Adipose tissue (tissue), 3 donors: Measurements from ENCODE around the gene ABHD3. TPM values are rescaled to one million over a fixed set of nuclear protein-coding genes. Genes with fewer than 3 reads are reported as not detected.
A peak's percentile ranks its signal among the peaks of the same experiment; 100 is the strongest.
"Not testable (repeated sequence)": the region's sequence is repeated elsewhere in the genome, so short reads cannot be mapped to it uniquely, and the experiment has no call there.

Source experiments
- H3K27ac ChIP-seq: one replicate; pipeline ENCODE4 v1.5.1; 2013; ENCODE audit warnings: low read depth, low read length
- WGBS, 3 donors: extraction: QIAGEN DNeasy Blood & Tissue Kit; methylation state at CpG; one replicate each; pipeline ENCODE4 v1.1.7; 2013; 5-methylcytosine and 5-hydroxymethylcytosine counted together
- polyA plus RNA-seq, 3 donors: library from polyadenylated mRNA; stranded (reverse); fragments of 200-250 nt; gene quantifications; one replicate each; pipeline ENCODE4 v1.2.3, GENCODE V29; 2013
- donor health status: healthy with polysubstance abuse.
- donor health status: Bipolar disorder and iron deficiency.
- donor health status: healthy.

The ABHD3 gene
- polyA plus RNA-seq, 3 donors, result 9.7 to 18.0 (median 11.6) TPM

DNA sequence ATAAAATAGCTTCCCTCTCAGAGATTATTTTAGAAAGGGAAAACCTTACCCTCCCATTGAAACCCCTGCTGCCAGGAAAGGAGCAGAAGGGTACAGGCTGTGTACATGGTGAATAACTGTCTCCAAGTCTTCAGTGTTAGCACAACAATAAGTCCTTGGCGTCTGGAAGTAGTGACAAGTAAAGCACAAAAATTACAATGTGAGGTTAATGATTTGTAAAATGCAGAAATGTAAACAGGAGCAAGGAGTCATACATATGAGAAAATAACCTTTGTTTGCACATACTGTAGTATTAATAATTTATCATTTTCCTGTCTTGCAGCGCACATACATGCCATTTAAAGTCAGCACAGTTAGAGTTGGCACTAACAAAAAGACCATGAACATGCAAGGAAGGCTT lies 40.5 kb downstream of the ABHD3 start:
- WGBS, 3 donors, result 23 to 94% (median 88%) methylated on average over 2 of the region's 2 CpGs
- no peak overlapping the region for H3K27ac ChIP-seq

DNA sequence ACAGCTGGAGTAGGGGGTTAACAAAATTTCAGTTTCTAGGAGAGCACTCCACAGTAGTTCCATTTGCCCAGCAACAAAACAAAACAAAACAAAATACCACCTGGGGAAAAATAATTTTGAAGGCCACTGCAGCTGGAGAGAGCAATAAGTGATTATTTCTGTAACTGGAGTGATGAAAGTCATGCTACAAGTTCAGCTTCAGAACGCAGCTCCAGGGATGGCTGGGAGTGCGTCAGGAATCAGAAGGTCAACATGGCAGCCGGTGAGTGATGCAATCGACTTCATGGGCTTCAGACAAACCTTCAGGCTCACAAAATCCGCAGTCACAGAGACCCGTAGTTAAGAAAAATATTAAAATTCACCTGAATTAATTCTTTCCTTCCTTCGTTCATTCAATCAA lies 41.0 kb downstream of the ABHD3 start:
- 68 to 92% (median 88%) methylated on average over 7 of the region's 7 CpGs for WGBS, 3 donors
- no peak overlapping the region for H3K27ac ChIP-seq

- WGBS, 3 donors, result 95 to 98% (median 96%) methylated on average over 9 of the region's 9 CpGs
- H3K27ac ChIP-seq, result no peak overlapping the region
These were observed 42.0 kb downstream of the ABHD3 start for GRCh38 chr18:21662581-21662980.

DNA sequence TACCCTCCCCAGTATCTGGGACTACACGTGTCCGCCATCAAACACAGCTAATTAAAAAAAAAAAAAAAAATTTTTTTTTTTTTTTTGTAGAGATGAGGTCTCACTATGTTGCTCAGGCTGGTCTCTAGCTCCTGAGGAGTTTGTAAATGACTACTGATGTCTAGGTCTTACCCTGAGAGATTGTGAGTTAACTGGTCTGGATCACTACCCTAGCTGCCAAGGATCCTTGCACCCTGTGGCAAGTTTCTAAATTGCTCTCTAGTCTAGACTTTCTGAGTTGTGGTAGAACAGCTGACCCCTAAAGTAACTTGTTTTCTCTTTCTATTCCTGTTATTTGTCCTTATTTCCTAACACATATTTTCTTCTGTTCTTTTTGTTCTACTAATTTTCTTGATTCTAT lies 44.5 kb downstream of the ABHD3 start:
- WGBS, 3 donors, result 86 to 95% (median 88%) methylated on average over 2 of the region's 2 CpGs
- no peak overlapping the region for H3K27ac ChIP-seq

DNA sequence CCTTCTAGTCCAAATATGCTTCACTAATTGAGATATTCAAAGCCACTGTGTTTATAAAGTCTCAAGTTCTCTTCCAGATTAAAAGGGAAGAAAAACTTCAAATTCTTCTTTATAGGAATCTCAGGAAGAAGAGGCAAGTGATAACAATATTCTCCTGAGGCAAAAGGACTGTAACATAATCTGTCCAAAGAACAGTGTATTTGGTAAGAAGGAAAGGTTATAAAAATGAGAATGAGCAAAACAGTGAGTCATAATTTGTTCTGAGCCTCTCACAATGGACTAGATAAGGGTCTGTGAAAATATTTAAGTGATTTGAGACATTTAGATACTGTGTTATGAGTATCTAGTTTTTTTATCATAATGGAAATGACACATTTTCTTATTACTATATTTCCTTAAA lies 48.2 kb downstream of the ABHD3 start:
- no peak overlapping the region for H3K27ac ChIP-seq

DNA sequence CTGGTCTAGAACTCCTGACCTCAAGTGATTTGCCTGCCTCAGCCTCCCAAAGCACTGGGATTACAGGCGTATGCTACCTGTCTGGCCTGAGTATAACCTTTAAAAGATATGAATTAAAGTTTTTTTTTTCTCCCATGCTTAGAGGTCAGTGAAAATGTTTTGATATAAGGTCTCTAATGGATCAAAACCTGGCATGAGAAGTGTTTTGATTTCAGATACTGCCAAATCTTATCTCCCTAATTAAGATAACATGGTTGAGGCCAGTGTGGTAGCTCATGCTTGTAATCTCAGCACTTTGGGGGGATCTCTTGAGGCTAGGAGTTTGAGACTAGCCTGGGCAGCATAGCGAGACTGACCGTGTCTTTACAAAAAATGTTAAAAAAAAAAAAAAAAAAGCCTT lies 51.2 kb downstream of the ABHD3 start:
- 87 to 96% (median 94%) methylated on average over 3 of the region's 3 CpGs for WGBS, 3 donors
- no peak overlapping the region for H3K27ac ChIP-seq

GRCh38 chr18:21652073-21652472 lies 52.5 kb downstream of the ABHD3 start:
- 95 to 98% (median 96%) methylated on average over 4 of the region's 4 CpGs for WGBS, 3 donors
- no peak overlapping the region for H3K27ac ChIP-seq

DNA sequence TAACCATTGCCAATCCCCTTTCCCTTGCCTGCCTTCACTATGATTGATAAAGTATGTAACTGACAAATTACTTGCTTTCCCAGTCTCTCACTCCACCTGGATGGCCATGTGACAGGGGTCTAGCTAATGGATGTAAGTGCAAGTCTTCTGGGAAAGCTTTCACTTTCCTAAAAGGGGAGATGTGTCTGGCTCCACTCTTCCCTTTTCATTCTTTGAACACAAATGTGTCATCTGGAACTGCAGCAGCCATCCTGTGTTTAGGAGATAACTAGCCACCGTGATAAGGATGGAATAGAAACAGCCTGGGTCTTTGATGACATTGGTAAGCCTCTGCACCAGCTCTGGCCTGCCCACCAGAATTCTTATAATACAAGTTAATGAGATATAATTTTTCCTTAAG lies 54.3 kb downstream of the ABHD3 start:
- no peak overlapping the region for H3K27ac ChIP-seq
- WGBS, 3 donors, result 79 to 84% (median 81%) methylated on average over 1 of the region's 1 CpG

DNA sequence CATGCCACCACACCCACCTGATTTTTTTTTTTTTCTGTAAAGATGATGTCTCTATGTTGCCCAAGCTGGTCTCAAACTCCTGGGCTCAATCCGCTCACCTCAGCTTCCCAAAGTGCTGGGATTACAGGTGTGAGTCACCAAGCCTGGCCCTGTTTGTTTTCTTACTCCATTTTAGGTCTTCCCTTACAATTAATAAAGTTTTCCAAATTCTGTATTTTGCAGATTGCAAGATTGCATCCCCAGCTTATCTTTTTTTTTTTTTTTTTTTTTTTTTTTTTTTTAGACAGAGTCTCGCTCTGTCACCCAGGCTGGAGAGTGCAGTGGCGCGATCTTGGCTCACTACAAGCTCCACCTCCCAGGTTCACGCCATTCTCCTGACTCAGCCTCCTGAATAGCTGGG lies 64.2 kb downstream of the ABHD3 start:
- 95 to 100% (median 100%) methylated on average over 5 of the region's 5 CpGs for WGBS, 3 donors
- H3K27ac ChIP-seq, result not testable (repeated sequence)

DNA sequence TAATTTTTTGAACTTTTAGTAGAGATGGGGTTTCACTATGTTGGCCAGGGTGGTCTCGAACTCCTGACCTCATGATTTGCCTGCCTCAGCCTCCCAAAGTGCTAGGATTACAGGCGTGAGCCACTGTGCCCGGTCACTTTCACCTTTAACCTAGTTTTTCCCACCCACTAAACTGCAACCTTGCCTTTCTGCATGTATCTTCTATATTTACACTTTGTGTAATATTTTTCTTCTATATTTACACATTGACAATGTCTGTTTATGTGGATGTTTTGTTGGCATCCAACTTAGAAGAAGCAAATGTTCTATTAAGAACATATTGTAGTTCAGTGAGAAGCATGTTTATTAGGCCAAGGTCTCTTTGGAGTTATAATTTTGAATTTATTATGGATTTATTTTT lies 65.8 kb downstream of the ABHD3 start:
- 90 to 93% (median 92%) methylated on average over 3 of the region's 3 CpGs for WGBS, 3 donors
- H3K27ac ChIP-seq, result no peak overlapping the region

- 95 to 96% (median 95%) methylated on average over 13 of the region's 13 CpGs for WGBS, 3 donors
These were observed 67.8 kb downstream of the ABHD3 start for GRCh38 chr18:21636769-21637168.

DNA sequence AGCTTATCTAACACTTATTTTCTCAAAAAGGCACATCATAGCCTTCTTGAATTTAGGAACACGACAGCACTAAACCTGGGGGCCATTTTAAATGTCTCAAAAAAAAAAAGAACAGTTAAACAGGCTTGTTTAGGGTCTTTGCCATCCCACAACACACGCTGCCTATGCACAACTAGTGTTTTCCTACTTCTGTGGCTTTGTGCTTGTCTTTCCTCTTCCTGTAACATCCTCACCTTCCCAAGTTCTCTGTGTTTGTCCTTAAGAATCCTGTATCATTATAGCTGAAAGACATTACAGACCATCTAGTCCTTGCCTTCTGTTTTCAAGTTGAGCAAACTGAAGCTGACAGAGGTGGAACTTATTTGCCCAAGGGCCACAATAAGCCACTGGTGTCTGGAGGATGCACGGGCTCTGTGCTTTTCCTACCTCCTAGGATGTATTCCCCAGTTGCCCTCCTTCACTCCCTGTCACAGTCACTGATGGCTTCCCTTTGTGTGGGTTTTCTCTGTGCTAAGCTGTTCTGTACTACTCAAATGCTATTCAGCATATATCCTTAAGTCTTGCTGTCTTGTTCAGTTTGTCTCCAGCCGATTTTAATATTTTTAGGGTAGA lies 69.9 kb downstream of the ABHD3 start:
- H3K27ac ChIP-seq, result no peak overlapping the region
- WGBS, 3 donors, result 86 to 90% (median 87%) methylated on average over 4 of the region's 4 CpGs

More at GRCh38 chr18:21636769-21637168, 67.8 kb downstream of the ABHD3 start:
- no peak overlapping the region for H3K27ac ChIP-seq

GRCh38 chr18:21632393-21632792 lies 72.2 kb downstream of the ABHD3 start:
- 95 to 100% (median 100%) methylated on average over 1 of the region's 1 CpG for WGBS, 3 donors
- H3K27ac ChIP-seq, result no peak overlapping the region

DNA sequence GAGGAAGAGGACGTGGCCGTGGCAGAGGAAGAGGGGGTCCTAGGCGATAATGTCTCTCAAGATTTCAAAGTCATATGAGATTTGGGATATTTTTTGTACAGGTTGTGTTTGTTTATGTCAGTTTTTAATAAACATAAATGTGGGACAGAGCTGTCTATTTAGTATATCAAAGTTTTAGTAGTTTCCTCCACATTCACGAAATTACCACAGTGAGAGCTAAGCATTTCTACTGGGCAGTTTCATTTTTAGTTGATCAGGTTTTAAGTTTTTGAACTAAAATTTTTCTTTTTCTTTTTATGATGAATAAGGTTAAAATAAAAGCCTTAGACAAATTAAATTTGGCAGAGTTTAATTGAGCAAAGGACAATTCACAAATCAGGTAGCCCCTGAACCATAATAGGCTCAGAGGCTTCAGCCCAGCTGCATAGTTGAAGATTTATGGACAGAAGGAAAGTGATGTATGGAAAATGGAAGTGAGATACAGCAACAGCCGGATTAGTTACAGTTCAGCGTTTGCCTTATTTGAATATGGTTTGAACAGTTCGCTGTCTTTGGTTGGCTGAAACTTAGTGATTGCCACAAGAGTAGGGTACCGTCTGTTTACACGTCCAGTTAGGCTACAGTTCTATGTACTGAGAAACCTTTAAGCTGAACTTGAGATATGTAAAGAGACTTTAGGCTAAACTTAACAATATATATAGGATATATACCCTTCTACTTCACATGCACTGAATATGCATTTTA lies 75.3 kb downstream of the ABHD3 start:
- WGBS, 3 donors, result 72 to 93% (median 79%) methylated on average over 9 of the region's 9 CpGs
- H3K27ac ChIP-seq, result no peak overlapping the region

DNA sequence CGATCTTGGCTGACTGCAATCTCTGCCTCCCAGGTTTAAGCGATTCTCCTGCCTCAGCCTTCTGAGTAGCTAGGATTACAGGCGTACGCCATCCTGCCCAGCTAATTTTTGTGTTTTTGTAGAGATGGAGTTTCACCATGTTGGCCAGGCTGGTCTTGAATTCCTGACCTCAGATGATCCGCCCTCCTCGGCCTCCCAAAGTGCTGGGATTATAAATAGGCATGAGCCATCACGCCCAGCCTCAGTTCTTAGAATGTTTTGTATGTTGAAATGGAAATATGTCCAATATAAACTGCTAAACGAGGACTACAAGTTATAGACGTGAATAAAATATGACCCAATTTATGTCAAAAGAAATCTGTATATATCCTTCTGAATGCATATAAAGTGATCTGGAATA lies 82.9 kb downstream of the ABHD3 start:
- WGBS, 3 donors, result 92 to 94% (median 93%) methylated on average over 9 of the region's 9 CpGs
- not testable (repeated sequence) for H3K27ac ChIP-seq

GRCh38 chr18:21612125-21613039 lies 92.2 kb downstream of the ABHD3 start, which contains the start of gene SNRPD1:
SNRPD1 (plus strand) TSS chr18:21612314; CDS start chr18:21612430, 116 bp downstream.
- 0 to 1% (median 1%) methylated on average over 59 of the region's 59 CpGs for WGBS, 3 donors

GRCh38 chr18:21611401-21612124 lies 93.0 kb downstream of the ABHD3 start:
- H3K27ac ChIP-seq, result not testable (repeated sequence)
- 54 to 62% (median 62%) methylated on average over 29 to 30 of the region's 30 CpGs for WGBS, 3 donors

More at GRCh38 chr18:21612125-21613039, 92.2 kb downstream of the ABHD3 start, which contains the start of gene SNRPD1:
- peak within 1 kb of the TSS; percentile 85 for H3K27ac ChIP-seq

- no peak overlapping the region for H3K27ac ChIP-seq
These were observed 99.4 kb downstream of the ABHD3 start for GRCh38 chr18:21605213-21605612.
